DMS 273 (cell line): ENCODE measurements around the gene WNT4.
A peak's percentile ranks its signal among the peaks of the same experiment; 100 is the strongest.

ENCODE experiments used
- DNase-seq: peaks from one replicate; lab custom pipeline; 2025; ENCODE audit not compliant: unreplicated experiment; lab: John Stamatoyannopoulos, UW

Gene WNT4

GRCh38 chr1:22164841-22165808, 22.2 kb upstream of the WNT4 start:
- DNase-seq = no peak

- DNase-seq = no peak
These were observed 20.7 kb upstream of the WNT4 start for GRCh38 chr1:22163564-22163963.

- DNase-seq = no peak
These were observed 20.2 kb upstream of the WNT4 start for GRCh38 chr1:22163137-22163536.

GRCh38 chr1:22159891-22160290, 17.0 kb upstream of the WNT4 start:
- no peak for DNase-seq

- no peak for DNase-seq
These were observed 15.8 kb upstream of the WNT4 start for GRCh38 chr1:22158654-22159053.

- no peak for DNase-seq
These were observed 14.6 kb upstream of the WNT4 start for GRCh38 chr1:22157359-22157966.

- no peak for DNase-seq
These were observed 12.6 kb upstream of the WNT4 start for GRCh38 chr1:22155517-22155916.

GRCh38 chr1:22154626-22155025, 11.7 kb upstream of the WNT4 start:
- no peak for DNase-seq

- DNase-seq = peak; percentile 40
These were observed 11.0 kb upstream of the WNT4 start for GRCh38 chr1:22153660-22154437.

- DNase-seq = no peak
These were observed 8.0 kb upstream of the WNT4 start for GRCh38 chr1:22150923-22151322.

GRCh38 chr1:22142315-22143064, 407 bp downstream of the WNT4 start:
- DNase-seq = peak; percentile 81

- peak; percentile 71 for DNase-seq
These were observed 1.2 kb downstream of the WNT4 start for GRCh38 chr1:22141554-22142314.

GRCh38 chr1:22140694-22141093, 2.2 kb downstream of the WNT4 start:
- no peak for DNase-seq

GRCh38 chr1:22139817-22140216, 3.1 kb downstream of the WNT4 start:
- peak; percentile 88 for DNase-seq

GRCh38 chr1:22139066-22139594, 3.8 kb downstream of the WNT4 start:
- DNase-seq = peak; percentile 84

GRCh38 chr1:22137004-22137720, 5.7 kb downstream of the WNT4 start:
- DNase-seq = peak; percentile 55

GRCh38 chr1:22133931-22134324, 9.0 kb downstream of the WNT4 start:
- DNase-seq = peak; percentile 82

- DNase-seq = peak; percentile 91
These were observed 9.5 kb downstream of the WNT4 start for GRCh38 chr1:22133247-22133930.
